ENCODE results near the gene MIEF1.

Gene MIEF1

GRCh38 chr22:39478441-39478850 is 23.6 kb upstream of the MIEF1 start:
- ATAC-seq = peak; percentile 45; the same call in 1 of the 3 replicates
- TF ChIP-seq RARB (CRISPR knock-in tag; IDR thresholded peaks at IDR 0.05) = no peak
- no peak for TF ChIP-seq POU6F1 (CRISPR knock-in tag; IDR thresholded peaks at IDR 0.05; ENCODE audit: borderline replicate concordance, low read depth)
- TF ChIP-seq PPARA (CRISPR knock-in tag; IDR thresholded peaks at IDR 0.05; ENCODE audit: borderline replicate concordance) = no peak
- no peak for TF ChIP-seq TCF4 (CRISPR knock-in tag; IDR thresholded peaks at IDR 0.05; ENCODE audit: borderline replicate concordance)
- no peak for TF ChIP-seq CREB5 (CRISPR knock-in tag; IDR thresholded peaks at IDR 0.05; ENCODE audit: low read depth)
- TF ChIP-seq ZNF70 (CRISPR knock-in tag; IDR thresholded peaks at IDR 0.05) = no peak
- no peak for TF ChIP-seq ARNTL (CRISPR knock-in tag; IDR thresholded peaks at IDR 0.05; ENCODE audit: borderline replicate concordance, low read depth)
- TF ChIP-seq ZNF8 (CRISPR knock-in tag; IDR thresholded peaks at IDR 0.05) = no peak
- TF ChIP-seq TSHZ2 (CRISPR knock-in tag; IDR thresholded peaks at IDR 0.05) = no peak
- TF ChIP-seq ZC3H10 (CRISPR knock-in tag; IDR thresholded peaks at IDR 0.05) = no peak
- TF ChIP-seq ESRRG (CRISPR knock-in tag; IDR thresholded peaks at IDR 0.05) = no peak
- no peak for TF ChIP-seq BACH2 (CRISPR knock-in tag; IDR thresholded peaks at IDR 0.05; ENCODE audit: borderline replicate concordance)

- no peak for ATAC-seq
- TF ChIP-seq PPARA (CRISPR knock-in tag; IDR thresholded peaks at IDR 0.05; ENCODE audit: borderline replicate concordance) = no peak
- TF ChIP-seq ZNF70 (CRISPR knock-in tag; IDR thresholded peaks at IDR 0.05) = no peak
- no peak for TF ChIP-seq ARNTL (CRISPR knock-in tag; IDR thresholded peaks at IDR 0.05; ENCODE audit: borderline replicate concordance, low read depth)
- no peak for TF ChIP-seq OSR1 (CRISPR knock-in tag; IDR thresholded peaks at IDR 0.05)
- no peak for TF ChIP-seq POU6F1 (CRISPR knock-in tag; IDR thresholded peaks at IDR 0.05; ENCODE audit: borderline replicate concordance, low read depth)
- TF ChIP-seq ZFP30 (CRISPR knock-in tag; IDR thresholded peaks at IDR 0.05) = no peak
- no peak for TF ChIP-seq CREB5 (CRISPR knock-in tag; IDR thresholded peaks at IDR 0.05; ENCODE audit: low read depth)
Measured at GRCh38 chr22:39479254-39479653, 22.8 kb upstream of the MIEF1 start.

- ATAC-seq = no peak
- TF ChIP-seq ZNF8 (CRISPR knock-in tag; IDR thresholded peaks at IDR 0.05) (no peak), PATZ1 (CRISPR knock-in tag; IDR thresholded peaks at IDR 0.05; ENCODE audit: borderline replicate concordance) (no peak), ZNF70 (CRISPR knock-in tag; IDR thresholded peaks at IDR 0.05) (no peak), ZFP3 (CRISPR knock-in tag; IDR thresholded peaks at IDR 0.05) (no peak), RARB (CRISPR knock-in tag; IDR thresholded peaks at IDR 0.05) (no peak), TOX (CRISPR knock-in tag; IDR thresholded peaks at IDR 0.05; ENCODE audit: borderline replicate concordance) (no peak), ZNF565 (CRISPR knock-in tag; conservative IDR thresholded peaks at IDR 0.05; ENCODE audit: low read depth) (no peak), ARNTL (CRISPR knock-in tag; IDR thresholded peaks at IDR 0.05; ENCODE audit: borderline replicate concordance, low read depth) (no peak), ZFP30 (CRISPR knock-in tag; IDR thresholded peaks at IDR 0.05) (no peak), CSDC2 (CRISPR knock-in tag; IDR thresholded peaks at IDR 0.05) (no peak), SNAI2 (CRISPR knock-in tag; IDR thresholded peaks at IDR 0.05) (no peak), POU6F1 (CRISPR knock-in tag; IDR thresholded peaks at IDR 0.05; ENCODE audit: borderline replicate concordance, low read depth) (no peak), TCF4 (CRISPR knock-in tag; IDR thresholded peaks at IDR 0.05; ENCODE audit: borderline replicate concordance) (no peak)
Measured at GRCh38 chr22:39480557-39480956, 21.5 kb upstream of the MIEF1 start.

Measured in SK-N-SH treated with all-trans-retinoic acid at 6 μM for 48 hours (cell line).